Right lobe of liver (tissue), 4 donors: ENCODE measurements around the gene SCLT1.

Source experiments
- POLR2A ChIP-seq: fragments of 450-650 bp; IDR thresholded peaks from one replicate; pipeline ENCODE4 v1.6.1; 2017; ENCODE audit warnings: antibody characterized with exemption, mild to moderate bottlenecking
- TF ChIP-seq, protein P1 (sequence below), 4 donors: fragments of 200-600 bp in 3 of 4; fragments of 450-650 bp in 1 of 4; IDR thresholded peaks; one replicate each; pipeline versions ENCODE4 v1.5.1 to v1.8.0; 2016 to 2022; ENCODE audit warnings: antibody characterized with exemption in 4 of 4, mild to moderate bottlenecking in 2 of 4
- donor health status: DM: no; HTN: no; CAD: no.
- donor health status: DM: no; HTN: no; CAD: no.
- donor health status: DM: no; HTN: yes; CAD: no.

DNA sequence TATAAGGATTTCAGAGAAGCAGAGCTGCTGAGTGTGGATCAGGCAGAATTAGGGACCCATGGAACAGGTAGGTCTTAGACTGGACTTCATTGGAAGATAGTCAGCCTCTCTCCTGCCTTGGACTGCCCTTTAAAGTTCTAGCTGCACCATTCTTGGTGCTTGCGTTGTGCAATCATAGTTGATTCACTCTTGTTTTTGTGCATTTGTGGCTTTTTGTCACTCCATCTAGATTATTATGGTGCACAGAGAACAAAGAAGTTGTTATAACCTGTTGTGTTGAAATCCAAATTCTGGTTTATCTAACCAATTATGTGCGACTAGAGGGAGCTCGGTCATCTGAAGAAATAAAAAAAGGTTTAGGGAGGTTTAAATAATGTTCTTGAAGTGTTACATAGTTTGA lies 224.6 kb downstream of the SCLT1 start:
- TF ChIP-seq POLR2A = no peak
- TF ChIP-seq, protein P1, sequence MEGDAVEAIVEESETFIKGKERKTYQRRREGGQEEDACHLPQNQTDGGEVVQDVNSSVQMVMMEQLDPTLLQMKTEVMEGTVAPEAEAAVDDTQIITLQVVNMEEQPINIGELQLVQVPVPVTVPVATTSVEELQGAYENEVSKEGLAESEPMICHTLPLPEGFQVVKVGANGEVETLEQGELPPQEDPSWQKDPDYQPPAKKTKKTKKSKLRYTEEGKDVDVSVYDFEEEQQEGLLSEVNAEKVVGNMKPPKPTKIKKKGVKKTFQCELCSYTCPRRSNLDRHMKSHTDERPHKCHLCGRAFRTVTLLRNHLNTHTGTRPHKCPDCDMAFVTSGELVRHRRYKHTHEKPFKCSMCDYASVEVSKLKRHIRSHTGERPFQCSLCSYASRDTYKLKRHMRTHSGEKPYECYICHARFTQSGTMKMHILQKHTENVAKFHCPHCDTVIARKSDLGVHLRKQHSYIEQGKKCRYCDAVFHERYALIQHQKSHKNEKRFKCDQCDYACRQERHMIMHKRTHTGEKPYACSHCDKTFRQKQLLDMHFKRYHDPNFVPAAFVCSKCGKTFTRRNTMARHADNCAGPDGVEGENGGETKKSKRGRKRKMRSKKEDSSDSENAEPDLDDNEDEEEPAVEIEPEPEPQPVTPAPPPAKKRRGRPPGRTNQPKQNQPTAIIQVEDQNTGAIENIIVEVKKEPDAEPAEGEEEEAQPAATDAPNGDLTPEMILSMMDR (IDR thresholded peaks at IDR 0.05) = no peak
